ENCODE measurements around the gene PDE2A.
"Not testable (repeated sequence)": the region's sequence is repeated elsewhere in the genome, so short reads cannot be mapped to it uniquely, and the experiment has no call there.

PDE2A gene

DNA sequence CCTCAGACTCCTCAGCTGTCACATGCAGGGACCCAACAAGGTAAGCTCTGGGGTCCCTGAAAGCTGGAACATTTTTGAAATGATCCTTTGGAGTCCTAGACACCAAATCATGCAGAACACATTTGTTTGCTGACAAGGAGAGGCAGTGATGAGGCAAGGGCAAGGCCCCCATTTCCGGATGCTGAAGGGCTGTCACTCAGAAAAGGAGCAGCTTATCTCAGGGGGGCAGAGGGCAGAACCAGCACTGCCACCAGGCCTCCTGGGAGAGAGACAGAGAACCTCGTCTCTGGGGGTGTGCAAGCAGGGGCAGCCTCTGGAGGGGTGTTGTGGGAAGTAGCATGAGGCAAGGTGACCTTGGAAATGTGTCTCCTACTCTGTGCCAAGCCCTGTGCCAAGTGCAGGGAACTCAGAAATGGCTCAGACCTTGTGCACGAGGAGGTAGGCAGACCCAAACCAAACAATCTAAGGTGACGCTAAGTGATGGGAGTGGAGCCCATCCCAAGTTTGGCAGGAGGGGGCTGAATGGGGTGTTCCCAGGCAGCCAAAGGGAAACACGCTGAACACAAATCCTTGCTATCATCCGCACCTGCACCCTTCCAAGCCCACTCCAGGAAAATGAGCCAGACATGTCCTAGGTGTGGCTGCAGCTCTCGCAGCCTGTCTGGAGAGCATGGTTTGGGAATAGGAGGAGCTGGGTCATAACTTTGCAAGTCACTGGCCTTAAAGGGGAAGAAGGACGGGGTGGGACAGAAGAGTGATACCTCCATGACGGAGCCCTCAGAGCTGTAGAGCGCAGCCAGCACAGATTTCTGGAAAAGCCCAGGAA, 94.2 kb downstream of the PDE2A start:
- Mint-ChIP-seq H3K27me3 (peaks cover 8 to 15% of the 10 kb centered on the region in 2 donors), H3K4me1 (peaks cover 11 to 14% of the 10 kb centered on the region in 2 donors), H3K4me3 (no peak overlapping the region), H3K27ac (no peak overlapping the region), H3K9me3 (peaks cover 0 to 1% of the 10 kb centered on the region in 2 donors), H3K36me3 (peaks cover 0 to 3% of the 10 kb centered on the region in 2 donors)
- ATAC-seq (replicated peaks) (no peak), DNase-seq (no peak)

DNA sequence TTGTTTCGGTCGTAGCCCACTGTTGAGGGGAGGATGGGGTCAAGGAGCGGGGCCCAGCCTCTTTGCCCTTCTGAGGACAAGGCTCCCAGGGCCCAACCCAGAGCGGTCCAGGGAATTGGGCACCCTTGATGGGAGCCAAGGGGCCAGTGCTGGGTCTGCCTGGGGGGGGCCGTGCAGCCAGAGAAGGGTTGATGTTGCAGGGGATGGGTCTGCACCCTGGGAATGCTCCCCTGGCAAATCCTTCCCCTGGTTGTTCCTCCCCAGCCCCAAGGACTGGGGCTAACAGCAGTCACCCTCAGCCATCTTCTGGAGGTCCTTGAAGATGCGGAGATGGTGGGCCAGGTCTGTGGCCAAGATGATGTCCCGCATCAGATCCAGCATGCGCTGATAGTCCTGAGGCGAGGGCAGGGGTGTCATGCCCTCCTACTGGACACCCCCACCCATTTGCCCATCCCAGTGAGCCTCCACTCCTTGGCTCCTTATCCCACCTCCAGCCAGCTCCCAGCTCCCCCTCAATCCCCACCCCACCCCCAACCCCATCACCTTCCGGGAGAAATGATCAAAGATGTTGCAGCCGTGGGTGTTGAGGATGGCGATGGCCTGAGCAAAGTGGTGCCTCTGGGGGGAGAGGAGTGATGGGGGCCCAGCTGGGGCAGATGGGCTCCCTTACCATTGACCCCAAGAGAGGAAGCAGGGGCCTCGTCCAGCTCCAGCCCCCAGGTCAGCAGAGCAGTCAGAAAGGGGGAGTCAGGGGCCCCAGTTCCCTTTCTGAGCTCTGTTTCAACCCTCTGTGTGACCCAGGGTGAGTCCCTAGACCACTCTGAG, 95.0 kb downstream of the PDE2A start:
- no peak overlapping the region for H3K27ac Mint-ChIP-seq
- H3K9me3 Mint-ChIP-seq: peaks cover 0 to 1% of the 10 kb centered on the region in 2 donors
- H3K4me3 Mint-ChIP-seq: no peak overlapping the region
- no peak for ATAC-seq (replicated peaks)
- H3K4me1 Mint-ChIP-seq: peaks cover 6% of the 10 kb centered on the region in 2 donors
- no peak for DNase-seq
- peaks cover 0 to 3% of the 10 kb centered on the region in 2 donors for H3K36me3 Mint-ChIP-seq
- peaks cover 11 to 23% of the 10 kb centered on the region in 2 donors for H3K27me3 Mint-ChIP-seq

DNA sequence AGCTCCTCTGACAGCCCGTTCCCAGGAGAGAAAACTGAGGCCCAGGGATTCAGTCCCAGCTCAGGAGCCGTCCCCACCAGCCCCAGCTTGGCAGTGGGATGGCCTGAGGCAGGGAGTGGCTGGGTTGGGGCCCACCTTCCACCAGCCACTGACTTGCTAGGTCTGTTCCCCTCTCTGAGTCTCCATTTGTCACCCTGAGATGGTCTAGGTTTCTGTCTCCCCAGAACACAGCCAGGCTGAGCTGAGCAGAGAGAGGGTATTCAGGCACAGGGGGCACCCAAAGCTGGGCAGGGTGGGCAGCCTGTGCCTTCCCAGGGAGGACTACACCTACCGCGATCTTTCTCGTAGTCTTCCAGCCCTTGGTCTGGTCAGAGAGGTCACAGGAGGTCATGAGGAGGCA, 95.7 kb downstream of the PDE2A start:
- Mint-ChIP-seq H3K4me1 (peaks cover 6 to 7% of the 10 kb centered on the region in 2 donors), H3K27ac (no peak overlapping the region), H3K27me3 (peaks cover 17 to 30% of the 10 kb centered on the region in 2 donors), H3K36me3 (peaks cover 0 to under 1% of the 10 kb centered on the region in 2 donors), H3K4me3 (no peak overlapping the region), H3K9me3 (no peaks in the 10 kb centered on the region)
- DNase-seq (no peak), ATAC-seq (replicated peaks) (no peak)

- H3K27ac Mint-ChIP-seq: no peak overlapping the region
Observed at GRCh38 chr11:72578051-72578450, 96.2 kb downstream of the PDE2A start.

DNA sequence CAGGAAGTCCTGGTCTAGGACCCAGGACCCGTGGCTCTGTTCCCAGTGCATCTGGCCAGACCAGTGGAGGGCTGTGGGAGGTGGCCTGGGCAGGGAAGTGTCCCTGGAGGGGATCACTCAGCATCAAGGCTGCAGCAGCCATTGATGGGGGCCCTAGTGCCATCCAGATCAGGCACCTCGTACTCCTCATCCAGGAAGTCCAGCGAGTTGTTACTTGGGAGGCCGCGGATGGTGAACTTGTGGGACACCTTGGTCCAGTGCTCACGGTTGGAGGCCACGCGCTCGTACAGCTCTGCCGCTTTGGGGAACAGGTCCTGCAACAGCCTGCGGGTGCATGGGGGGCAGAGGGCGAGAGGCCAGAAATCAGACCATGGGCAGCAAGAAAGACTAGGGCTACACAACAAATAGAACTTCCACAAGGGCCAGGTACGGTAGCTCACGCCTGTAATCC, 96.9 kb downstream of the PDE2A start:
- ATAC-seq (replicated peaks): no peak
- H3K4me3 Mint-ChIP-seq: no peak overlapping the region
- peaks cover 6 to 10% of the 10 kb centered on the region in 2 donors for H3K4me1 Mint-ChIP-seq
- no peaks in the 10 kb centered on the region for H3K36me3 Mint-ChIP-seq
- peaks cover 26 to 38% of the 10 kb centered on the region in 2 donors for H3K27me3 Mint-ChIP-seq
- DNase-seq: no peak
- no peak overlapping the region for H3K27ac Mint-ChIP-seq
- no peaks in the 10 kb centered on the region for H3K9me3 Mint-ChIP-seq

More at GRCh38 chr11:72578051-72578450, 96.2 kb downstream of the PDE2A start:
- DNase-seq: no peak
- Mint-ChIP-seq H3K36me3 (no peaks in the 10 kb centered on the region), H3K4me1 (peaks cover 6 to 10% of the 10 kb centered on the region in 2 donors), H3K9me3 (no peaks in the 10 kb centered on the region), H3K4me3 (no peak overlapping the region), H3K27me3 (peaks cover 21 to 33% of the 10 kb centered on the region in 2 donors)
- ATAC-seq (replicated peaks): no peak

GRCh38 chr11:72576661-72577060, 97.6 kb downstream of the PDE2A start:
- ATAC-seq (replicated peaks) (no peak), DNase-seq (no peak)
- H3K4me1 Mint-ChIP-seq: peaks cover 6 to 10% of the 10 kb centered on the region in 2 donors
- no peaks in the 10 kb centered on the region for H3K36me3 Mint-ChIP-seq
- H3K4me3 Mint-ChIP-seq: no peak overlapping the region
- H3K27me3 Mint-ChIP-seq: peaks cover 30 to 42% of the 10 kb centered on the region in 2 donors
- no peak overlapping the region for H3K27ac Mint-ChIP-seq
- H3K9me3 Mint-ChIP-seq: no peaks in the 10 kb centered on the region

GRCh38 chr11:72576243-72576595, 98.0 kb downstream of the PDE2A start:
- Mint-ChIP-seq H3K4me1 (peaks cover 6 to 10% of the 10 kb centered on the region in 2 donors), H3K27me3 (peaks cover 34 to 46% of the 10 kb centered on the region in 2 donors), H3K4me3 (no peak overlapping the region), H3K9me3 (no peaks in the 10 kb centered on the region), H3K36me3 (no peaks in the 10 kb centered on the region), H3K27ac (no peak overlapping the region)
- no peak for ATAC-seq (replicated peaks)
- DNase-seq: no peak

- no peak for ATAC-seq (replicated peaks)
- peaks cover 3 to 7% of the 10 kb centered on the region in 2 donors for H3K4me1 Mint-ChIP-seq
- no peaks in the 10 kb centered on the region for H3K9me3 Mint-ChIP-seq
- peaks cover 39 to 49% of the 10 kb centered on the region in 2 donors for H3K27me3 Mint-ChIP-seq
- no peak overlapping the region for H3K4me3 Mint-ChIP-seq
- no peaks in the 10 kb centered on the region for H3K36me3 Mint-ChIP-seq
- no peak for DNase-seq
- H3K27ac Mint-ChIP-seq: no peak overlapping the region
Observed at GRCh38 chr11:72575533-72576242, 98.5 kb downstream of the PDE2A start.

DNA sequence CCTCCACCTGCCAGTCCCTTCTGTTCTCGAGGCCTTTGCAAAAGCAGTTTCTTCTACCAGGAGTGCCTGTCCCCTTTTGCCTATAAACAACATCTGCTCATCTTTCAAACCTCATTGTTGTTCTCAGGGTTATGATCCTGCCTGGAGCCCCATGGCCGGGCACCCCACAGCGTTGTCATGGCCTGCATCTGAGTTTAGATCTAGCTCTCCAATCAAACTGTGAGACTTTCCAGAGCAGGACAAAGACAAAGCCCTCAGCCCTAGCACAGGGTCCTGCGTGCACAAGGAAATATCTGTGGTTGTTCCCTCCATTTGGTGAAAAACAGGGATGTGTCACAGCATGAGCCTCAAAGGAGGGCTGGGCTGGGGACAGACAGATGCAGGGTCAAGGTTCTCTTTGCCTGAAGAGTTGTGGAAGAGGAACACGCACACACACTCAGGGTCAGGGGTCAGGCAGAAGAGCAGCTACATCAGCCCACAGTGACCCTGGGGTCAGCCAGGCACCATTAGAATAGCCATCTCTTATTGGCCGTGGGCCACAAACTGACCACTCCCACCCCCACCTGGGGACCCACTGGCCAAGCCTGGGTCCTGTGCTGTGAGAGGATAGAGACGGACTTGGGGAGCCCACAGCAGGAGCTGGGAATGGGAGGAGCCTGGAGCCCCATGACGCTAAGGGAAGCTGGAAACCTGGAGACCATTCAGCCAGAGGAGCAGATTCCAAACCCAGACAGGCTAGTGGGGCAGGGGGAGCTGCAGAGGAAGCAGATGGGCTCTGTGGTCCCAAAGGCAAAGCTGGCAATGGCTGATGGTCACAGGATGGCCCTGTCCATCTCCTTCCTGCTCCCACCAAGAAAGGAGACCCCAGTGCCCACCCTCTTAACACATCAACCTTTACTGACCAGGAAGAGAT, 99.4 kb downstream of the PDE2A start:
- Mint-ChIP-seq H3K4me1 (peaks cover 0 to 5% of the 10 kb centered on the region in 2 donors), H3K27ac (no peak overlapping the region), H3K27me3 (peaks cover 48 to 55% of the 10 kb centered on the region in 2 donors), H3K9me3 (no peaks in the 10 kb centered on the region), H3K36me3 (no peaks in the 10 kb centered on the region), H3K4me3 (no peak overlapping the region)
- no peak for ATAC-seq (replicated peaks)
- no peak for DNase-seq

GRCh38 chr11:72573855-72574445, 100.3 kb downstream of the PDE2A start:
- ATAC-seq (replicated peaks) (no peak), DNase-seq (no peak)
- Mint-ChIP-seq H3K9me3 (no peaks in the 10 kb centered on the region), H3K27me3 (peaks cover 48 to 57% of the 10 kb centered on the region in 2 donors), H3K4me3 (no peak overlapping the region), H3K27ac (no peak overlapping the region), H3K36me3 (no peaks in the 10 kb centered on the region), H3K4me1 (peaks cover 0 to 4% of the 10 kb centered on the region in 2 donors)

- ATAC-seq (replicated peaks) (peak; percentile 72 to 78), DNase-seq (no peak)
- Mint-ChIP-seq H3K36me3 (no peaks in the 10 kb centered on the region), H3K4me1 (peaks cover 0 to 4% of the 10 kb centered on the region in 2 donors), H3K4me3 (no peak overlapping the region), H3K27me3 (peaks cover 48 to 57% of the 10 kb centered on the region in 2 donors), H3K9me3 (no peaks in the 10 kb centered on the region), H3K27ac (no peak overlapping the region)
Observed at GRCh38 chr11:72573072-72573854, 101.0 kb downstream of the PDE2A start.

DNA sequence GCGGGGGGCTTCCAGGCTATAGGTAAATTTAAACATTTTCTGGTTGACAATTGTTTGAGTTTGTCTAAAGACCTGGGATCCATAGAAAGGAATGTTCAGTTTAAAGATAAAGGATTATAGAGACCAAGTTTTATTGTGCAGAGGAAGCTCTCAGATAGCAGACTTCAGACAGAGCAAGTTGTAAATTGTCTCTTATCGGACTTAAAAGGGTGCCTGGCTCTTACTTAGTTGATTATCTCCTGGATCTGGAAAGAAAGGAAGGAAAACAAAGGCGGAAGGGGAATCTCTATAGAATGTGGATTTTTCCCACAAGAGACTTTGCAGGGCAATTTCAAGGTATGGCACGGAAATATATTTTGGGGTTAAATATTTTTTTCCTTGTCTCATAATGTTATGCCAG, 101.7 kb downstream of the PDE2A start:
- not testable (repeated sequence) for H3K9me3 Mint-ChIP-seq; H3K27ac Mint-ChIP-seq; ATAC-seq (replicated peaks); H3K4me3 Mint-ChIP-seq; H3K36me3 Mint-ChIP-seq; H3K4me1 Mint-ChIP-seq; DNase-seq
- peaks cover 48 to 62% of the 10 kb centered on the region in 2 donors for H3K27me3 Mint-ChIP-seq

Measured in stimulated activated naive B cell treated with anti-CD40 and anti-IgM and Interleukin-4, amounts not matched to agents 10 μg/mL and 1 μg/mL and 100 μg/mL, for 72 hours (primary cell).